WTC11 (cell line): ENCODE data around the gene UPP1. TPM values are rescaled to one million over a fixed set of nuclear protein-coding genes. Genes with fewer than 3 reads are reported as not detected.

Experiments used
- ATAC-seq: fragments of 200-7000 bp; cut with Tn5 transposase; 2 replicates; pipeline ENCODE4 v1.10.0; 2021; ENCODE audit warnings: mild to moderate bottlenecking, moderate library complexity
- CTCF ChIA-PET: fragments of 300-600 bp; sonication (Branson Sonifier 250); formaldehyde crosslinking; loops from one replicate; lab custom pipeline; 2021; ENCODE audit warnings: antibody characterized with exemption; lab: Charles Lee
- POLR2A ChIA-PET: fragments of 350-600 bp; sonication (Branson Sonifier 250); formaldehyde crosslinking; loops from one replicate; lab custom pipeline; 2021; ENCODE audit warnings: antibody characterized with exemption; lab: Charles Lee
- DNase-seq: peaks from one replicate; pipeline ENCODE4 v3.0.0; 2021; ENCODE audit warnings: low spot score
- H3K27ac Mint-ChIP-seq: 2 replicates; pipeline ENCODE4 v1.8.0; 2021; ENCODE audit warnings: mixed read lengths
- H3K27me3 Mint-ChIP-seq: 2 replicates; pipeline ENCODE4 v1.8.0; 2021; ENCODE audit warnings: low read depth, mild to moderate bottlenecking, moderate library complexity, mixed read lengths
- H3K36me3 Mint-ChIP-seq: 2 replicates; pipeline ENCODE4 v1.8.0; 2021; ENCODE audit warnings: mixed read lengths
- H3K4me1 Mint-ChIP-seq: 2 replicates; pipeline ENCODE4 v1.8.0; 2022; ENCODE audit warnings: mixed read lengths
- H3K4me3 Mint-ChIP-seq: 2 replicates; pipeline ENCODE4 v1.8.0; 2021; ENCODE audit warnings: mild to moderate bottlenecking, moderate library complexity, mixed read lengths
- H3K9me3 Mint-ChIP-seq: 2 replicates; pipeline ENCODE4 v1.8.0; 2021; ENCODE audit warnings: mixed read lengths
- ETV6 ChIP-seq: sonication (generic); formaldehyde crosslinking; IDR thresholded peaks from 2 replicates; pipeline ENCODE4 v1.8.1; 2022; ENCODE audit warnings: mild to moderate bottlenecking, missing genetic modification reagents
- FOXJ3 ChIP-seq: sonication (generic); formaldehyde crosslinking; IDR thresholded peaks from 2 replicates; pipeline ENCODE4 v1.9.0; 2021; ENCODE audit warnings: missing genetic modification reagents, mild to moderate bottlenecking, borderline replicate concordance
- FOXK1 ChIP-seq: sonication (generic); formaldehyde crosslinking; IDR thresholded peaks from 2 replicates; pipeline ENCODE4 v1.8.0; 2022; ENCODE audit warnings: mild to moderate bottlenecking, moderate library complexity, missing genetic modification reagents
- FOXP1 ChIP-seq: sonication (generic); formaldehyde crosslinking; IDR thresholded peaks from 2 replicates; pipeline ENCODE4 v1.8.0; 2022; ENCODE audit warnings: missing genetic modification reagents, mild to moderate bottlenecking, moderate library complexity, borderline replicate concordance
- GRHL2 ChIP-seq: fragments of 250-450 bp; sonication (Bioruptor Pico); IDR thresholded peaks from 2 replicates; pipeline ENCODE4 v1.8.0; 2022; ENCODE audit warnings: mild to moderate bottlenecking, moderate library complexity; ENCODE audit not compliant: insufficient replicate concordance, severe bottlenecking
- GTF2I ChIP-seq: fragments of 250-450 bp; sonication (Bioruptor Pico); conservative IDR thresholded peaks from 2 replicates; pipeline ENCODE4 v1.4.0; 2021; ENCODE audit warnings: mild to moderate bottlenecking
- JUN ChIP-seq: sonication (generic); formaldehyde crosslinking; IDR thresholded peaks from 2 replicates; pipeline ENCODE4 v1.8.0; 2023; ENCODE audit warnings: mild to moderate bottlenecking, missing genetic modification reagents
- KAT7 ChIP-seq: sonication (generic); formaldehyde crosslinking; IDR thresholded peaks from 2 replicates; pipeline ENCODE4 v1.8.1; 2023; ENCODE audit warnings: missing genetic modification reagents, mild to moderate bottlenecking, borderline replicate concordance
- SMAD3 ChIP-seq: sonication (generic); formaldehyde crosslinking; IDR thresholded peaks from 2 replicates; pipeline ENCODE4 v1.8.0; 2022; ENCODE audit warnings: missing genetic modification reagents, mild to moderate bottlenecking, borderline replicate concordance
- SP1 ChIP-seq: sonication (generic); formaldehyde crosslinking; conservative IDR thresholded peaks from 2 replicates; pipeline ENCODE4 v1.8.1; 2022; ENCODE audit warnings: missing genetic modification reagents
- TEAD4 ChIP-seq: sonication (generic); formaldehyde crosslinking; IDR thresholded peaks from 2 replicates; pipeline ENCODE4 v1.8.0; 2022; ENCODE audit warnings: mild to moderate bottlenecking, missing genetic modification reagents
- ZNF416 ChIP-seq: fragments of 250-450 bp; sonication (Bioruptor Pico); IDR thresholded peaks from 2 replicates; pipeline ENCODE4 v1.9.0; 2021; ENCODE audit warnings: mild to moderate bottlenecking, inconsistent platforms
- total RNA-seq: library from RNA; stranded (reverse); gene quantifications from 3 replicates; pipeline ENCODE4 v1.2.3, GENCODE V29; 2021
- TF ChIP-seq, protein P1 (sequence below): sonication (generic); formaldehyde crosslinking; IDR thresholded peaks from 2 replicates; pipeline ENCODE4 v1.8.1; 2023; ENCODE audit warnings: mild to moderate bottlenecking, moderate library complexity, missing genetic modification reagents
- TF ChIP-seq, protein P2 (sequence below): fragments of 250-450 bp; sonication (Bioruptor Pico); IDR thresholded peaks from 2 replicates; pipeline ENCODE4 v1.9.0; 2021; ENCODE audit warnings: moderate library complexity, mild to moderate bottlenecking, inconsistent platforms, borderline replicate concordance
- TF ChIP-seq, protein P3 (sequence below): sonication (generic); formaldehyde crosslinking; IDR thresholded peaks from 2 replicates; pipeline ENCODE4 v1.8.0; 2023; ENCODE audit warnings: missing genetic modification reagents
- TF ChIP-seq, protein P4 (sequence below): sonication (generic); formaldehyde crosslinking; IDR thresholded peaks from 2 replicates; pipeline ENCODE4 v1.8.0; 2022; ENCODE audit warnings: mild to moderate bottlenecking, missing genetic modification reagents
- TF ChIP-seq, protein P5 (sequence below): sonication (generic); formaldehyde crosslinking; conservative IDR thresholded peaks from 2 replicates; pipeline ENCODE4 v1.8.1; 2023; ENCODE audit warnings: mild to moderate bottlenecking, low read depth, missing genetic modification reagents, moderate library complexity
- TF ChIP-seq, protein P6 (sequence below): sonication (generic); formaldehyde crosslinking; IDR thresholded peaks from 2 replicates; pipeline ENCODE4 v1.8.1; 2022; ENCODE audit warnings: missing genetic modification reagents, borderline replicate concordance

UPP1 gene
- total RNA-seq, 1 experiment from 2014 or later = 55.6 TPM

DNA sequence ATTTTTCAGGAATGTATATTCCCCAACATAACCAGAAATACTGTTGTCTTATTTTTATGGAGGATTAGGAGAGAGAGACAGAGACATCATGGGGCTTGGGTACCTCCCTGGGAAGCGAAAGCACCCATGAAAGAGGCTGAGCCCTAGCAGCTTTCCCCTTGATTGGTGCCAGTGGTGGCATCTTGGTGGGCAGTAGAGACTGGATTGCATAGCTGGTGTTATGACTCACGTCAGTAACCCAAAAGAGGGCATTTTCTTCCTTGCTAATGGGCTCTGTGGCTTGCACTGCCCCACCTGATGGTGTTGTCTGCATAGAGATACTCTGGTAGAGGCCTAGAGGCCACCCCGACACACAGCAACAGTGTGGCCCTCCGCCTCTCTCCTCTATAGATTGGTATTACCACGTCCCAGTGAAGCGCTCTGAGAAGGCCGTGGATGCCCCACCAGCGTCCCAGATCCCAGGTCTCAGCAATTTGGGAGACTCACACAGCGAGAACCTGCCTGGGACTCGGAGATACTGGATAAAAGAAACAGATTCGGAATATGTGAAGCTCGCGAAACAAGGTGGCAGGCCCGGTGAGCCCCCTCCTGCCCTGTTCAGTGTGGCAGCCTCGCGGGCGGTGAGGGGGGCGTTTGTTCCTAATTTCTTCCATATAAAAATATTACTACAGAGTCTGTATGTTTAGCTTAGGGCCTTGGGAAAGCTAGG lies 48.0 kb upstream of the UPP1 start (continued):
- TF ChIP-seq, protein P1, sequence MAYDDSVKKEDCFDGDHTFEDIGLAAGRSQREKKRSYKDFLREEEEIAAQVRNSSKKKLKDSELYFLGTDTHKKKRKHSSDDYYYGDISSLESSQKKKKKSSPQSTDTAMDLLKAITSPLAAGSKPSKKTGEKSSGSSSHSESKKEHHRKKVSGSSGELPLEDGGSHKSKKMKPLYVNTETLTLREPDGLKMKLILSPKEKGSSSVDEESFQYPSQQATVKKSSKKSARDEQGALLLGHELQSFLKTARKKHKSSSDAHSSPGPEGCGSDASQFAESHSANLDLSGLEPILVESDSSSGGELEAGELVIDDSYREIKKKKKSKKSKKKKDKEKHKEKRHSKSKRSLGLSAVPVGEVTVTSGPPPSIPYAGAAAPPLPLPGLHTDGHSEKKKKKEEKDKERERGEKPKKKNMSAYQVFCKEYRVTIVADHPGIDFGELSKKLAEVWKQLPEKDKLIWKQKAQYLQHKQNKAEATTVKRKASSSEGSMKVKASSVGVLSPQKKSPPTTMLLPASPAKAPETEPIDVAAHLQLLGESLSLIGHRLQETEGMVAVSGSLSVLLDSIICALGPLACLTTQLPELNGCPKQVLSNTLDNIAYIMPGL = no peak
- TF ChIP-seq, protein P2, sequence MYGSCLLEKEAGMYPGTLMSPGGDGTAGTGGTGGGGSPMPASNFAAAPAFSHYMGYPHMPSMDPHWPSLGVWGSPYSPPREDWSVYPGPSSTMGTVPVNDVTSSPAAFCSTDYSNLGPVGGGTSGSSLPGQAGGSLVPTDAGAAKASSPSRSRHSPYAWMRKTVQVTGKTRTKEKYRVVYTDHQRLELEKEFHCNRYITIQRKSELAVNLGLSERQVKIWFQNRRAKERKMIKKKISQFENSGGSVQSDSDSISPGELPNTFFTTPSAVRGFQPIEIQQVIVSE (CRISPR knock-in tag) = no peak
- TF ChIP-seq FOXP1 = no peak
- TF ChIP-seq ZNF416 (CRISPR knock-in tag) = no peak
- TF ChIP-seq JUN (CRISPR knock-in tag) = no peak

DNA sequence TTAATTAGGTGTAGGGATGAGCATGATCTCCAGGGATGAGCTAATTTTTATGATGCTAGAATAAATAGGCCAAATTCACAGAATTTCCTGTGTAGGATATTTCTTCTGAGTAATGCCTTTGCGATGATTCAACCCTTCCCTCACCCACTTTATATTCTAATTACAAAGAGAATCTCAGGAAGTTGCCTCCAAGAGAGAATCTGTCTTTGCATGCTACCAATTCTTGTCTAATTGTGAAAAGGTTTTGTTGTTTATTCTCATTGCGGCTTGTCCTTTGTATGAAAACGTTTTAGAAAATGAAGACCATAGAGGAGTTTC lies 47.5 kb upstream of the UPP1 start:
- H3K4me1 Mint-ChIP-seq = peaks cover 65% of the 10 kb centered on the region
- no peak overlapping the region for H3K4me3 Mint-ChIP-seq
- ATAC-seq (no peak), DNase-seq (no peak)
- POLR2A ChIA-PET = no interaction called here
- TF ChIP-seq GRHL2 (CRISPR knock-in tag) = no peak
- TF ChIP-seq, protein P3, sequence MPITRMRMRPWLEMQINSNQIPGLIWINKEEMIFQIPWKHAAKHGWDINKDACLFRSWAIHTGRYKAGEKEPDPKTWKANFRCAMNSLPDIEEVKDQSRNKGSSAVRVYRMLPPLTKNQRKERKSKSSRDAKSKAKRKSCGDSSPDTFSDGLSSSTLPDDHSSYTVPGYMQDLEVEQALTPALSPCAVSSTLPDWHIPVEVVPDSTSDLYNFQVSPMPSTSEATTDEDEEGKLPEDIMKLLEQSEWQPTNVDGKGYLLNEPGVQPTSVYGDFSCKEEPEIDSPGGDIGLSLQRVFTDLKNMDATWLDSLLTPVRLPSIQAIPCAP (CRISPR knock-in tag) = no peak
- H3K36me3 Mint-ChIP-seq = no peaks in the 10 kb centered on the region
- no peaks in the 10 kb centered on the region for H3K9me3 Mint-ChIP-seq
- no peak overlapping the region for H3K27ac Mint-ChIP-seq
- H3K27me3 Mint-ChIP-seq = peaks cover 15% of the 10 kb centered on the region
- CTCF ChIA-PET = no interaction called here

DNA sequence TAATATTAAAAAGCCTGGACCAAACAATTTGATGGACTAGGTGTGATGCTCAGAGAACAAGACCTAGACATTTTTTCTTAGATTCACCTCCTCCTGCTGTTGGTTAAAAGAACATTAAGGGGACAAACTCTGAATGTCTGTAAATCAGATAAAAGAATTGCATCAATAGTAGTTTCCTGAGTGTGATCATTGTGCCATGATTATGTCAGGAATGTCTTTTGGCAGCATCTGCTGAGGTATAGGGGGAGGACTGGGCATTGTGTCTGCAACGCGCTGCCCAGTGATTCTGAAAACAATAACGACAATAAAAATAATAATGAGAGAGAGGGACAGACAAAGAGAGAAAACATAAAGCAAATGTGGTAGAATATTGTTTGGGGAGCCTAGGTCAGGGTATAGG lies 46.8 kb upstream of the UPP1 start:
- TF ChIP-seq SP1 (CRISPR knock-in tag) (no peak), JUN (CRISPR knock-in tag) (no peak), SMAD3 (CRISPR knock-in tag) (no peak), ETV6 (CRISPR knock-in tag) (no peak), FOXJ3 (CRISPR knock-in tag) (no peak), FOXK1 (no peak), TEAD4 (CRISPR knock-in tag) (no peak), KAT7 (CRISPR knock-in tag) (no peak), FOXP1 (no peak), GTF2I (CRISPR knock-in tag) (no peak)
- TF ChIP-seq, protein P4, sequence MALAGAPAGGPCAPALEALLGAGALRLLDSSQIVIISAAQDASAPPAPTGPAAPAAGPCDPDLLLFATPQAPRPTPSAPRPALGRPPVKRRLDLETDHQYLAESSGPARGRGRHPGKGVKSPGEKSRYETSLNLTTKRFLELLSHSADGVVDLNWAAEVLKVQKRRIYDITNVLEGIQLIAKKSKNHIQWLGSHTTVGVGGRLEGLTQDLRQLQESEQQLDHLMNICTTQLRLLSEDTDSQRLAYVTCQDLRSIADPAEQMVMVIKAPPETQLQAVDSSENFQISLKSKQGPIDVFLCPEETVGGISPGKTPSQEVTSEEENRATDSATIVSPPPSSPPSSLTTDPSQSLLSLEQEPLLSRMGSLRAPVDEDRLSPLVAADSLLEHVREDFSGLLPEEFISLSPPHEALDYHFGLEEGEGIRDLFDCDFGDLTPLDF = no peak
- TF ChIP-seq, protein P5, sequence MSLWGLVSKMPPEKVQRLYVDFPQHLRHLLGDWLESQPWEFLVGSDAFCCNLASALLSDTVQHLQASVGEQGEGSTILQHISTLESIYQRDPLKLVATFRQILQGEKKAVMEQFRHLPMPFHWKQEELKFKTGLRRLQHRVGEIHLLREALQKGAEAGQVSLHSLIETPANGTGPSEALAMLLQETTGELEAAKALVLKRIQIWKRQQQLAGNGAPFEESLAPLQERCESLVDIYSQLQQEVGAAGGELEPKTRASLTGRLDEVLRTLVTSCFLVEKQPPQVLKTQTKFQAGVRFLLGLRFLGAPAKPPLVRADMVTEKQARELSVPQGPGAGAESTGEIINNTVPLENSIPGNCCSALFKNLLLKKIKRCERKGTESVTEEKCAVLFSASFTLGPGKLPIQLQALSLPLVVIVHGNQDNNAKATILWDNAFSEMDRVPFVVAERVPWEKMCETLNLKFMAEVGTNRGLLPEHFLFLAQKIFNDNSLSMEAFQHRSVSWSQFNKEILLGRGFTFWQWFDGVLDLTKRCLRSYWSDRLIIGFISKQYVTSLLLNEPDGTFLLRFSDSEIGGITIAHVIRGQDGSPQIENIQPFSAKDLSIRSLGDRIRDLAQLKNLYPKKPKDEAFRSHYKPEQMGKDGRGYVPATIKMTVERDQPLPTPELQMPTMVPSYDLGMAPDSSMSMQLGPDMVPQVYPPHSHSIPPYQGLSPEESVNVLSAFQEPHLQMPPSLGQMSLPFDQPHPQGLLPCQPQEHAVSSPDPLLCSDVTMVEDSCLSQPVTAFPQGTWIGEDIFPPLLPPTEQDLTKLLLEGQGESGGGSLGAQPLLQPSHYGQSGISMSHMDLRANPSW (CRISPR knock-in tag) = no peak
- TF ChIP-seq, protein P6, sequence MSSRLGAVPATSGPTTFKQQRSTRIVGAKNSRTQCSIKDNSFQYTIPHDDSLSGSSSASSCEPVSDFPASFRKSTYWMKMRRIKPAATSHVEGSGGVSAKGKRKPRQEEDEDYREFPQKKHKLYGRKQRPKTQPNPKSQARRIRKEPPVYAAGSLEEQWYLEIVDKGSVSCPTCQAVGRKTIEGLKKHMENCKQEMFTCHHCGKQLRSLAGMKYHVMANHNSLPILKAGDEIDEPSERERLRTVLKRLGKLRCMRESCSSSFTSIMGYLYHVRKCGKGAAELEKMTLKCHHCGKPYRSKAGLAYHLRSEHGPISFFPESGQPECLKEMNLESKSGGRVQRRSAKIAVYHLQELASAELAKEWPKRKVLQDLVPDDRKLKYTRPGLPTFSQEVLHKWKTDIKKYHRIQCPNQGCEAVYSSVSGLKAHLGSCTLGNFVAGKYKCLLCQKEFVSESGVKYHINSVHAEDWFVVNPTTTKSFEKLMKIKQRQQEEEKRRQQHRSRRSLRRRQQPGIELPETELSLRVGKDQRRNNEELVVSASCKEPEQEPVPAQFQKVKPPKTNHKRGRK (CRISPR knock-in tag) = no peak
- ATAC-seq (no peak), DNase-seq (no peak)
- H3K27ac Mint-ChIP-seq = no peak overlapping the region
- CTCF ChIA-PET = no interaction called here
- peaks cover 65% of the 10 kb centered on the region for H3K4me1 Mint-ChIP-seq
- H3K4me3 Mint-ChIP-seq = no peak overlapping the region
- peaks cover 9% of the 10 kb centered on the region for H3K27me3 Mint-ChIP-seq
- H3K9me3 Mint-ChIP-seq = no peaks in the 10 kb centered on the region
- POLR2A ChIA-PET = no interaction called here
- no peaks in the 10 kb centered on the region for H3K36me3 Mint-ChIP-seq
